Ovary (tissue), 9 donors: ENCODE data around the gene UNC5CL. TPM values are rescaled to one million over a fixed set of nuclear protein-coding genes. Genes with fewer than 3 reads are reported as not detected.

ENCODE experiments used
- DNase-seq, 5 donors: peaks; one replicate each; pipeline ENCODE4 v3.0.0-alpha.2; 2019 to 2020
- H3K27ac ChIP-seq, 2 donors: fragments of 200-600 bp; one replicate each; pipeline versions ENCODE4 v1.5.1 to v1.8.0; 2019 to 2022
- H3K27me3 ChIP-seq: fragments of 200-600 bp; one replicate; pipeline ENCODE4 v1.8.0; 2022
- H3K36me3 ChIP-seq: fragments of 200-600 bp; sonication (generic); one replicate; pipeline ENCODE4 v1.5.1; 2019
- H3K4me1 ChIP-seq: one replicate; pipeline ENCODE4 v1.8.1; 2013; ENCODE audit warnings: mild to moderate bottlenecking, moderate library complexity; ENCODE audit not compliant: insufficient read depth
- H3K4me3 ChIP-seq: fragments of 200-600 bp; sonication (generic); one replicate; pipeline ENCODE4 v1.5.1; 2017
- H3K9me3 ChIP-seq, 2 donors: fragments of 200-600 bp in 1 of 2; sonication (generic) in 1 of 2; one replicate each; pipeline versions ENCODE4 v1.5.1 to v1.8.1; 2013 to 2019; ENCODE audit warnings: mild to moderate bottlenecking in 1 of 2, moderate library complexity in 1 of 2
- EP300 ChIP-seq: sonication (generic); formaldehyde crosslinking; IDR thresholded peaks from one replicate; pipeline ENCODE4 v1.6.1; 2017; ENCODE audit warnings: antibody characterized with exemption
- POLR2A ChIP-seq: fragments of 450-650 bp; IDR thresholded peaks from one replicate; pipeline ENCODE4 v1.6.1; 2017; ENCODE audit warnings: antibody characterized with exemption, mild to moderate bottlenecking, moderate library complexity
- WGBS, 3 donors: extraction: QIAGEN DNeasy Blood & Tissue Kit in 1 of 3; methylation state at CpG; one replicate each; pipeline versions ENCODE4 v1.1.5 to v1.1.7; 2013 to 2017; 5-methylcytosine and 5-hydroxymethylcytosine counted together
- intact Hi-C, 4 donors: fragments of 100-400 bp; cut with DNase I; formaldehyde crosslinking; loops; one replicate each; pipeline versions ENCODE4 v1.11.0 to v1.15.1; 2022 to 2023
- polyA plus RNA-seq, 2 donors: library from polyadenylated mRNA; stranded (reverse); fragments of 200-250 nt in 1 of 2; fragments of 350-450 nt in 1 of 2; fragmentation: Illumina TruSeq in 1 of 2; extraction: RNeasy Lipid Tissue Mini Kit (QIAGEN cat#74804) in 1 of 2; gene quantifications; one replicate each; pipeline ENCODE4 v1.2.3, GENCODE V29; 2013 to 2014
- total RNA-seq, 7 donors: library from RNA; depleted of rRNA in 2 of 7; stranded (reverse); fragments of >200 nt in 2 of 7; fragmentation: NEBNext Ultra II Directional in 3 of 7; extraction: Animal tissue kit (Norgen Biotek cat#: 25700) in 3 of 7; gene quantifications; one replicate each; pipeline versions ENCODE4 v1.1.0 to v1.2.4, GENCODE V29; 2016 to 2023
- TF ChIP-seq, protein P1 (sequence below), 3 donors: fragments of 450-650 bp in 2 of 3; fragments of 200-600 bp in 1 of 3; IDR thresholded peaks; one replicate each; pipeline versions ENCODE4 v1.5.1 to v1.8.0; 2016 to 2022; ENCODE audit warnings: antibody characterized with exemption in 3 of 3, mild to moderate bottlenecking in 1 of 3
- donor health status: DM: no; HTN: no; CAD: no; lungs with moderate emphysema.
- donor health status: DM: no; HTN: no; CAD: no.
- donor health status: Bipolar disorder and iron deficiency.
- donor health status: DM: yes; HTN: yes; CAD: no.
- donor health status: DM: no; HTN: no; CAD: no.
- donor health status: DM: yes; HTN: yes; CAD: no.

UNC5CL gene
- total and polyA plus RNA-seq, 9 donors: 0.60 to 2.1 (median 0.86) TPM

DNA sequence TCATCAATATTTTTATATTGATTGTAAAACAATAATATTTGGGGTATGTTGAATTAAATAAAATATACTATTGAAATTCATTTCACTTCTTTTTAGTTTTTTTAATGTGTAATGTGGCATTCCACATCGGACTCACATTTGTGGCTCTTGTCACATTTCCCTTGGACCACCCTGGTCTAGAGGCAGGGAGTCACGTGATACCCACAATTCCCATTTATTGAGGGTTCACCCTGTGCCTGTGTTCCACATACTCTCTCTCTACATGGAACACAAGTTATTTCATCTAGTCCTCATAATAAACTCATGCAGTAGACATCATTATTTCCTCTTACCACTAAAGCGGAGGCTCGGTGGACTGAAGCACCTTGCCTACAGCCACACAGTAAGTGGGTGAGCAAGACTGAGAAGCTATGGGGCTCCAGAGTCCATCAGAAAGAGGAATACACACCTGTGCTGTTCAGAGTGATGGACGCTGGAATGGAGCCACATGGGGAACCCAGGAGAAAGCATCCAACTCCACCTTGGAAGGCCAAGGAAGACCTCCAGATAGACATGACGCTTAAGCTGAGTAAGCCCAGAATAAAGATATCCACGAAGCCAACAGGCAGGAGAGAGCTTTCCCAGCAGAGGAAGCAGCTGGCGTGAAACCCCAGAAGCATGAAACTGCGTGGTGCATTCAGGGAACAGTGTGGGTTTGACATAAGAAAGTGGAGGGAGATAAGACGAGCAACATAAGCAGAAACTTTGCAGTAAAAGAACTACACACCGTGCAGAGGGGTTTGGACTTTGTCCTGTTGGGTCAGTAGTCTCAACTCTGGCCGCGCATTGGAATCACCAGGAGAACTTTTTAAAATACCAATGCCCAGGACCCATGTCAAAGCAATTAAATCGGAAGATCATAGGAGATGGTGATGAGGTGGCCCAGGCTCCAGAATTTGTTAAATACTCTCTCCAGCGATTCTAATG lies 49.5 kb downstream of the UNC5CL start:
- no peaks in the 10 kb centered on the region for H3K36me3 ChIP-seq
- no peak overlapping the region for H3K27ac ChIP-seq
- TF ChIP-seq POLR2A: no peak
- no peak for TF ChIP-seq EP300
- TF ChIP-seq, protein P1, sequence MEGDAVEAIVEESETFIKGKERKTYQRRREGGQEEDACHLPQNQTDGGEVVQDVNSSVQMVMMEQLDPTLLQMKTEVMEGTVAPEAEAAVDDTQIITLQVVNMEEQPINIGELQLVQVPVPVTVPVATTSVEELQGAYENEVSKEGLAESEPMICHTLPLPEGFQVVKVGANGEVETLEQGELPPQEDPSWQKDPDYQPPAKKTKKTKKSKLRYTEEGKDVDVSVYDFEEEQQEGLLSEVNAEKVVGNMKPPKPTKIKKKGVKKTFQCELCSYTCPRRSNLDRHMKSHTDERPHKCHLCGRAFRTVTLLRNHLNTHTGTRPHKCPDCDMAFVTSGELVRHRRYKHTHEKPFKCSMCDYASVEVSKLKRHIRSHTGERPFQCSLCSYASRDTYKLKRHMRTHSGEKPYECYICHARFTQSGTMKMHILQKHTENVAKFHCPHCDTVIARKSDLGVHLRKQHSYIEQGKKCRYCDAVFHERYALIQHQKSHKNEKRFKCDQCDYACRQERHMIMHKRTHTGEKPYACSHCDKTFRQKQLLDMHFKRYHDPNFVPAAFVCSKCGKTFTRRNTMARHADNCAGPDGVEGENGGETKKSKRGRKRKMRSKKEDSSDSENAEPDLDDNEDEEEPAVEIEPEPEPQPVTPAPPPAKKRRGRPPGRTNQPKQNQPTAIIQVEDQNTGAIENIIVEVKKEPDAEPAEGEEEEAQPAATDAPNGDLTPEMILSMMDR (IDR thresholded peaks at IDR 0.05): no peak
- H3K4me1 ChIP-seq: no peaks in the 10 kb centered on the region
- DNase-seq: no peak
- no peak overlapping the region for H3K4me3 ChIP-seq
- H3K27me3 ChIP-seq: no peaks in the 10 kb centered on the region
- WGBS, 3 donors: 88 to 92% (median 90%) methylated on average over 15 of the region's 15 CpGs
- no peaks in the 10 kb centered on the region for H3K9me3 ChIP-seq
- intact Hi-C loops: no loop called here

GRCh38 chr6:40988634-40989033 lies 50.4 kb downstream of the UNC5CL start:
- no peaks in the 10 kb centered on the region for H3K9me3 ChIP-seq
- no peak overlapping the region for H3K4me3 ChIP-seq
- no peak overlapping the region for H3K27ac ChIP-seq
- no peaks in the 10 kb centered on the region for H3K36me3 ChIP-seq
- intact Hi-C loops: no loop called here
- no peaks in the 10 kb centered on the region for H3K27me3 ChIP-seq
- no peak for DNase-seq
- H3K4me1 ChIP-seq: no peaks in the 10 kb centered on the region
- TF ChIP-seq POLR2A (no peak), EP300 (no peak)
- TF ChIP-seq, protein P1 (IDR thresholded peaks at IDR 0.05): no peak

DNA sequence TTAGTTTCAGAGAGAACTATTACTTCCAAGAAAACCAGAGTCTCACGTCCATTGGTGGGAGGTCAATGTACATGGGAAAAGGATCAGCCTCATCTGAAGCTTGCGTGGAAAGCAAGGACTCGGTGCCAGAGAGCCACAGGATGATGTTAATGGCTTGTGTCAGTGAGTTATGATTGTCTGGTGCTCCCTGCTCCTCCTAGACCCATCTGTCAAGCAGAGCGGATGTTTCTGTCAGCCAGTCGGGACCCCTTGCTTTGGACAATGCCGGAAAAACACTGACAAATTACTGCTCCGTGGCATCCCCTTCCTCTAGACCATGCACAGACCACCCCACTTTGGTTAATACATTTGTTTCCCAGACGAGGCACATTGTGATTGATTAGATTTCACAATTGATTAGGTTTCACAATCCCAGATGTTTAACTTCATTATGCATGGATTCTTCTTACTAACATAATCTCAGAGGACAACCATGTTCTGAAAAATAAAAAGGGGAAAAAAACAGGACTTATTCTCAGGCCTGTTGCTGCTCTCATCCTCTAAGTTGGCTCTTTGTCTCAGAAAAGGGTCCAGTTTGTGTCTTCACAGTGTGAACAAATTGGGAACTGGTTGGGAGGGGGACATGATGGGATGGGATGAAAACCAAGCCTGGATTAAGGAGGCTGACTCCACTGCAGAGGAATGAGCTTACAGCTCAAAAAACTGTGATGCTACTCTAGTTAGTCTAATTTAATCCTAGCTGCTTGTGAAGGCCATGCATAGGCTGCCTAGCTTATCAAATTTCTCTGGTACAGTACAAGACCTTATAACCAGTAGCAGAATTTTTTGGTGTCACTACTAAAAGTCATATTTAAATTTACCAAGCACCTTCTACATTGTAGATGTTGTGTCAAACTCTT lies 51.9 kb downstream of the UNC5CL start:
- no peak for DNase-seq
- Histone ChIP-seq H3K36me3 (no peaks in the 10 kb centered on the region), H3K4me1 (peaks cover 4% of the 10 kb centered on the region), H3K4me3 (no peak overlapping the region), H3K9me3 (no peaks in the 10 kb centered on the region), H3K27ac (no peak overlapping the region), H3K27me3 (no peaks in the 10 kb centered on the region)
- 72 to 83% (median 74%) methylated on average over 8 of the region's 8 CpGs for WGBS, 3 donors
- TF ChIP-seq EP300 (no peak), POLR2A (no peak)
- TF ChIP-seq, protein P1 (IDR thresholded peaks at IDR 0.05): no peak
- intact Hi-C loops: no loop called here

- Histone ChIP-seq H3K9me3 (no peaks in the 10 kb centered on the region), H3K36me3 (no peaks in the 10 kb centered on the region), H3K4me3 (no peak overlapping the region), H3K27me3 (no peaks in the 10 kb centered on the region), H3K4me1 (peaks cover 5% of the 10 kb centered on the region), H3K27ac (no peak overlapping the region)
- intact Hi-C loops: no loop called here
- no peak for DNase-seq
- TF ChIP-seq EP300 (no peak), POLR2A (no peak)
- TF ChIP-seq, protein P1 (IDR thresholded peaks at IDR 0.05): no peak
- 33 to 65% (median 39%) methylated on average over 2 of the region's 2 CpGs for WGBS, 3 donors
These were observed 52.7 kb downstream of the UNC5CL start for GRCh38 chr6:40986364-40986763.
